Epithelial cell of esophagus (primary cell): ENCODE measurements around the gene MEIS1.

Experiments used
- DNase-seq: peaks from one replicate; pipeline ENCODE4 v3.0.0; 2010; ENCODE audit warnings: low read depth
- H3K4me3 ChIP-seq: 2 replicates; pipeline ENCODE4 v1.5.1; 2011; ENCODE audit warnings: mild to moderate bottlenecking, low read length, control low read depth
- TF ChIP-seq, protein P1 (sequence below): IDR thresholded peaks from 2 replicates; pipeline ENCODE4 v1.5.1; 2011; ENCODE audit warnings: low read depth, mild to moderate bottlenecking, low read length, control low read depth, inconsistent platforms; ENCODE audit not compliant: insufficient read depth; ENCODE audit errors: missing control alignments

Gene MEIS1

DNA sequence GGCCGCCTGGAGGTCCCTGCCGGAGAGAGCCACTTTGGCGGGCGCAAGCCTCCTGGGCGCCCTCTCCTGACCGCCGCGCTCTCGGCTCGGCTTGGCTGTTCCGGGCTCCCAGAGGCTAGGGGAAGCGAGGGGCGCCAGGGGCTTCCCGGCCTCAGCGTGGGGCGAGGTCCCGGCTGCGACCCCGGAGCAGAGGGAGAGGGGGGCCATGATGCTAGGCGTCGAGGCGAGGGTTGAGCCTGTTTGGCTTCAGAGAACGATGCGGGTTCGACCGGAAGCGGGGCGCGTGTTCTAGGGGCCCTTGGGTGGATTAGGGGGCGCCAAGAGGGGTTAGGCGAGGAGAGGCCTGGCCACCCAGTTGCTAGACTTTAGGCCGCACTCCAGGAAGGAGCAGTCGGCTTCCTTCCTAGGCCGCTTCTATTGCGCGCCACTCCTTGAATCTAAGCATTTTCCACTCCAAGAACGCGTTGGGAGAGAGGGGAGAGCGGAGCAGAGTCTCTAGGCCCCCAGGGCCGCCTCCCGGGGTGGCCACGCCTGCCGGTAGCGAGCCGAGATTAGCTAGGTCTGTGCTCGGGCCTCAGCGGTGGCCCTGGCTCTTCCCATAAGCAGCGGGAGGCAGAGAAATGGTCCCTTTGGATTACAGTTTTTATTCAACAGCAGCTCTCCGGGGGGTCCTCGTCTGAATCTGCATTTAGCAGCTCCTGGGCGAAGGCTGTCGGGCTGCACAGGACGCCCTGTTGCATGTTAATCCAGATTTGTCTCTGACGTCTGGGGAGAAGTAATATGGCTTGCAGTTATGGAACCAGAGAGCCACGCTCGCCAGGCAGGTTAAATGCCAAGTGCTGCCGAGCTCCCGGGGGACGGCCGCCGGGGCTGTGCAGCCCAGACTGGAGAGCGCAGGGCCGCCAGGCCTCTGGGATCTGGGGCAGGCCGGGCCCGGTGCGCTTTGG lies 11.3 kb downstream of the MEIS1 start:
- H3K4me3 ChIP-seq, result peak overlapping the region; percentile 68
- TF ChIP-seq, protein P1, sequence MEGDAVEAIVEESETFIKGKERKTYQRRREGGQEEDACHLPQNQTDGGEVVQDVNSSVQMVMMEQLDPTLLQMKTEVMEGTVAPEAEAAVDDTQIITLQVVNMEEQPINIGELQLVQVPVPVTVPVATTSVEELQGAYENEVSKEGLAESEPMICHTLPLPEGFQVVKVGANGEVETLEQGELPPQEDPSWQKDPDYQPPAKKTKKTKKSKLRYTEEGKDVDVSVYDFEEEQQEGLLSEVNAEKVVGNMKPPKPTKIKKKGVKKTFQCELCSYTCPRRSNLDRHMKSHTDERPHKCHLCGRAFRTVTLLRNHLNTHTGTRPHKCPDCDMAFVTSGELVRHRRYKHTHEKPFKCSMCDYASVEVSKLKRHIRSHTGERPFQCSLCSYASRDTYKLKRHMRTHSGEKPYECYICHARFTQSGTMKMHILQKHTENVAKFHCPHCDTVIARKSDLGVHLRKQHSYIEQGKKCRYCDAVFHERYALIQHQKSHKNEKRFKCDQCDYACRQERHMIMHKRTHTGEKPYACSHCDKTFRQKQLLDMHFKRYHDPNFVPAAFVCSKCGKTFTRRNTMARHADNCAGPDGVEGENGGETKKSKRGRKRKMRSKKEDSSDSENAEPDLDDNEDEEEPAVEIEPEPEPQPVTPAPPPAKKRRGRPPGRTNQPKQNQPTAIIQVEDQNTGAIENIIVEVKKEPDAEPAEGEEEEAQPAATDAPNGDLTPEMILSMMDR, result no peak
- DNase-seq, result peak; percentile 61

DNA sequence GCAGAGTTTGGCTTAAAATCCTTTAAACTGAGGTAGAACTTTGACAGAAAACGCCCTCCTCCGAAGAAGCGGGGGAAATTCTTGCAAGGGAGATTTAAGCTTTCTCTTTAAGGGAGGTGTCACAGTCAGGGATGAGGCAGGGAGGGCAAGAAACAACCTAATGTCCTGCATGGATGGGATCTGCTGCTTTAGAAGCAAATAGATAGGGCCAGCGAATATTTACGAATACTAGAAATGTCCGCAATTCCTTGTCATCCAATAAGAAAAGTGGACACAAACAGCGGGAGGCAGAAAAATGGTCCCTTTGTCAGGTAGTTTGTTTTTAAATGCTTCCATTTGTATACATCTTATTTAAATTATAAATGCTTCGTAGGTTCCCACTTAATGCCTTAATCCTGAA lies 12.0 kb downstream of the MEIS1 start:
- DNase-seq, result no peak
- peak overlapping the region; percentile 68 for H3K4me3 ChIP-seq
- TF ChIP-seq, protein P1, result no peak

DNA sequence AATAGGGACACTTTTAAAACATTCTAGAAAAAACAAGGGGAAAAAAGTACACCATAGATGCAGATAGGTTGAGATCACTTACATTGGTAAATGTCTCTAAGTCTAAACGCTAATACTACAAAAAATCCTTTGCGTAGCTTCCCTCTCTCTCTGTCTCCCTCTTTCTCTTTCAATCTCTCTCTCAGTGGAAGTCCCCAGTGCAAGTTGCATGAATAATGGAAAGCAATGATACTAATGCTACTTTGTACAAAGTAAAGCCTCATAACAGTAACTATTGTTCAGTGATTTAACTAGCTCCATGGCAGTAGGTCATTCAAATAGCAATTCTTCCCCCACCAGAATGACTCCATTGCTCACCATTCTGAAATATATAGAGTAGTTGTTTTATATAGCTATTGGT lies 12.8 kb downstream of the MEIS1 start:
- peak overlapping the region; percentile 68 for H3K4me3 ChIP-seq
- TF ChIP-seq, protein P1, result no peak

DNA sequence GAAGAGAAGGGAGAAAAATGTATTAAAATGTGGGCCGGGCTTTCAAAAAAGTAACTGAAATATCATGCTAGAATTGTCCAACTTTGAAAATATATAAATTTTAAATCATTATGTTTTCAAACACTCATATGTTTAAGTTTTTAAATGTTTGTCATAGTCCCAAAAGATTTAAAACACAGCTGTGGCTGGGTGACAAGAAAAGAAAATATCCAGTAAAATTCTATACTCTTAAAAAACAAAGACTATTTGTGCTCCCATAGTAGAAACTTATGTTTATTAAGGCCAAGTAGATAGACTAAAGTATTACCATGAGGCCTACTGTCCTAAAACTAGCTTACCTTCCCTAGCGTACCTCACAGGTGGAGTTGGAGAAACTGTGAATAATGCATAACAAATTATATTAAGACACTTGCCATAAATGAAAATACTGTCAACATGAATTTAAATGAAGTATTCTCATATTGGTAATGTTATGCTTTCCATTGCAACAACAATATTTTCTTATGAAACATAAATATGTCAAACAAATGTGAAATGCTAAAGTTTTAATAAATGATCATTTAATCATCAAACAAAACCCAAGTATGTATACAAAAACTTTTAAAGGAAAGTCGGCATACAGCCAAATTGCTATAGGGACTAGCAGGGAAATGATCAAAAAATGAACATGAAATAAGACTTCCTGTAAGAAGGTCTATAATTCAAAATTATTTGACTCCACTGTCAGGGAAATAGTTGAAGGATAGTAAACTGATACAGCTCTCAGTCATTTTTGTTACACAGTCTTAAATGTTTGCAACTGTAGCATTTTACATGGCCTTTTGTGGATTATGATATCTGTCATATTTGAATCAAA lies 13.4 kb downstream of the MEIS1 start:
- TF ChIP-seq, protein P1, result no peak
- DNase-seq, result no peak
- H3K4me3 ChIP-seq, result no peak overlapping the region

More for the DNA sequence above, 12.8 kb downstream of the MEIS1 start:
- DNase-seq, result no peak

DNA sequence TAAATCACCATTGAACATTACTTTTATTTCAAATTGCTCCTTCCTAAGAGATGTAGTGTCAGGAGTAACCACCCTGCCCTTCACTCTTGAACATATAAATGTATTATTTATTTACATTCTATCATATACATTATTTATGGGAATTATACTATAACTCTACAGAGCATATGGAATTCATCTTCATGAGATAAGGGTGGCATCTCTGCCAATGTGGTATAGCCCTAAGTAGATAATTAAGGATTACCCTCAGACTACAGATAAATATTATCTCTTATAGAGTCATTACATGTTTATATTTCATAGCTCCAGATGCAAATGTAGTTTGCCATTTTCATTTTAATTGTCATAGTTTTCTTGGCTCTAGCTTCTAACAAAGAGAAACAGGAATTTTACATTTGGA lies 17.3 kb downstream of the MEIS1 start:
- no peak for DNase-seq
- TF ChIP-seq, protein P1, result no peak
- no peak overlapping the region for H3K4me3 ChIP-seq

DNA sequence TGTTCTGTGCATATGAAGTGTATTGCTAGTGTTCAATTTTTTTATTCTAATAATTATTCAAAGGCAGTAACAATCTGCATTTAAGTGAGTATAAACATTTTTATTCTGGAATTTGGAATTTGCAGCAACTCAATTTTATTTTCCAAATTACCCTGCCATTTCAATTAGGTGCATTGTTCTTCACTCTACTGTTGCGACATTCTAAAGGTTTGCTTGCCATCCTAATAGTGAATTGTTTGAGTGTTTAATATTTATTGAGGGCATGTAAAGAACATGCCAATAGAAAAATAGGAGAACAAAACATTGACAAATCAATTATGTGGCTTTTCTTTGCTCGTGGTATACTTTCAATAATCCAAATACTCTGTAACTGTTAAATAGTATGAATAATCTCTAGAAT lies 18.0 kb downstream of the MEIS1 start:
- TF ChIP-seq, protein P1, result no peak
- H3K4me3 ChIP-seq, result no peak overlapping the region
- no peak for DNase-seq
